ENCODE data around the gene TREM1.

Gene TREM1

DNA sequence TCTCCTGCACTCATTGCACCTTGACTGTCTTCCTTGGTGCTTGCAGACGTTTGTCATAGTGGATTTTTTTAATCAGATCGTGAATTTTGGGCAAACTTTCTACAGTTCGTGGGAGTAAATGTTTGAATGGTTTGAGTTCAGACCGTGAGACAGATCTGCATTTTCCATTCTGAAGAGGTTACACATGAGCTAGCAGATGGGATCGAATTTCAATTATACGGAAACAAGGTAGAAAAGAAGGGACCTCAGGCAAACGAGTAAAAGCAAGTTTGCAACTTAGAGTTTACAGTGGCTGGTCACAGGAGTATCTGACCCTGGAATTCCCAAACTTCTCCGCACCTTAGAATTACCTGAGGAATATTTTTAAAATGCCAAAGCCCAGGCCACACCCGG is 31.8 kb upstream of the TREM1 start:
- Histone ChIP-seq H3K27me3 (ENCODE audit: insufficient read depth, low read length) (0 out of 2 replicates have a peak, but pooled peaks cover 3% of the 10 kb centered on the region), H3K36me3 (ENCODE audit: insufficient read depth, low read length) (no peaks in the 10 kb centered on the region), H3K9me3 (ENCODE audit: low read length) (no peaks in the 10 kb centered on the region), H4K20me1 (ENCODE audit: insufficient read depth, low read length) (no peaks in the 10 kb centered on the region), H3F3A (ENCODE audit: insufficient read depth, low read length) (no peaks in the 10 kb centered on the region), H3K9me2 (ENCODE audit: low read depth, low read length) (no peaks in the 10 kb centered on the region), H3K4me1 (ENCODE audit: insufficient read depth, low read length, severe bottlenecking) (peaks cover 11% of the 10 kb centered on the region), H3K9ac (ENCODE audit: low read length) (no peak overlapping the region), H3K79me2 (ENCODE audit: insufficient read depth, low read length) (no peaks in the 10 kb centered on the region), H3K4me2 (ENCODE audit: low read length) (peak overlapping the region; percentile 72), H2AFZ (ENCODE audit: low read length) (no peak overlapping the region), H3K4me3 (ENCODE audit: low read depth, low read length, poor library complexity, severe bottlenecking) (peak overlapping the region; percentile 12), H3K27ac (ENCODE audit: low read depth, low read length, poor library complexity, severe bottlenecking) (no peak overlapping the region)
- no peak for TF ChIP-seq EZH2 (IDR thresholded peaks at IDR 0.05; ENCODE audit: borderline replicate concordance, low read length)
- TF ChIP-seq, protein P1, sequence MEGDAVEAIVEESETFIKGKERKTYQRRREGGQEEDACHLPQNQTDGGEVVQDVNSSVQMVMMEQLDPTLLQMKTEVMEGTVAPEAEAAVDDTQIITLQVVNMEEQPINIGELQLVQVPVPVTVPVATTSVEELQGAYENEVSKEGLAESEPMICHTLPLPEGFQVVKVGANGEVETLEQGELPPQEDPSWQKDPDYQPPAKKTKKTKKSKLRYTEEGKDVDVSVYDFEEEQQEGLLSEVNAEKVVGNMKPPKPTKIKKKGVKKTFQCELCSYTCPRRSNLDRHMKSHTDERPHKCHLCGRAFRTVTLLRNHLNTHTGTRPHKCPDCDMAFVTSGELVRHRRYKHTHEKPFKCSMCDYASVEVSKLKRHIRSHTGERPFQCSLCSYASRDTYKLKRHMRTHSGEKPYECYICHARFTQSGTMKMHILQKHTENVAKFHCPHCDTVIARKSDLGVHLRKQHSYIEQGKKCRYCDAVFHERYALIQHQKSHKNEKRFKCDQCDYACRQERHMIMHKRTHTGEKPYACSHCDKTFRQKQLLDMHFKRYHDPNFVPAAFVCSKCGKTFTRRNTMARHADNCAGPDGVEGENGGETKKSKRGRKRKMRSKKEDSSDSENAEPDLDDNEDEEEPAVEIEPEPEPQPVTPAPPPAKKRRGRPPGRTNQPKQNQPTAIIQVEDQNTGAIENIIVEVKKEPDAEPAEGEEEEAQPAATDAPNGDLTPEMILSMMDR (IDR thresholded peaks at IDR 0.05; ENCODE audit: low read length): no peak

DNA sequence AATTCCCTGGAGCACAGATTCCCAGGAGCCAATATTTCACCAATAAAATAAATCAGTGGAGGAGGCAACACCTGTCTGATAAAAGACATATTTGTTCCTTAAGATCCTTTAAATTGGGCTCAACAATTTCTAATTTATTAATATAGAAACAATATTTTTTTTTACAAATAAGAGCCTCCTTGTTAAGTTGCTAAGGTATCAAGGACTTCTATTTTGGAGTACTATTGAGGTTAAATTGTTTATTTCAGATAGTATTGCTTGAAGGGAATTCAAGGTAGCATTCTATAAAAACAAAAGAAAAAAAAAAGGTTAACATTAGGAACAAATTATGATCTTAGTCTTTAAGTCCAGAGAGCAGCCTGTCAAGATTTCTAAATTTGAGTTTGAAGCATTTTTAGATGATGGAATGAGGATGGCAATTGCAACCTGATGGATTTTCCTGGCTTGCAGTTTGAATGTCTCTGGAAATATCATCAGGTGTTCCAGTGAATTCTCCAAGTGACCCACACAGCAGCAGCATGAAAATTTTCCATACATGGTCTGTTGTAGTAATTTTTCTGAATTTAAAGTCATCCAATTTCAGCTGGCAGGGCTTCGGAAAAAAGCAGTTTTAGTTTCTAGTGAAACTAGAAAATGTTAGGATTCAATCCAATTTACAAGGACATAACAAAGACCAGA is 29.6 kb upstream of the TREM1 start:
- no peak for TF ChIP-seq EZH2 (IDR thresholded peaks at IDR 0.05; ENCODE audit: borderline replicate concordance, low read length)
- TF ChIP-seq, protein P1 (IDR thresholded peaks at IDR 0.05; ENCODE audit: low read length): no peak
- Histone ChIP-seq H3K4me2 (ENCODE audit: low read length) (no peak overlapping the region), H3K27ac (ENCODE audit: low read depth, low read length, poor library complexity, severe bottlenecking) (no peak overlapping the region), H3K4me1 (ENCODE audit: insufficient read depth, low read length, severe bottlenecking) (peaks cover 11% of the 10 kb centered on the region), H3F3A (ENCODE audit: insufficient read depth, low read length) (no peaks in the 10 kb centered on the region), H4K20me1 (ENCODE audit: insufficient read depth, low read length) (no peaks in the 10 kb centered on the region), H3K79me2 (ENCODE audit: insufficient read depth, low read length) (no peaks in the 10 kb centered on the region), H3K9me2 (ENCODE audit: low read depth, low read length) (no peaks in the 10 kb centered on the region), H3K27me3 (ENCODE audit: insufficient read depth, low read length) (0 out of 2 replicates have a peak, but pooled peaks cover 3% of the 10 kb centered on the region), H2AFZ (ENCODE audit: low read length) (no peak overlapping the region), H3K4me3 (ENCODE audit: low read depth, low read length, poor library complexity, severe bottlenecking) (no peak overlapping the region), H3K9ac (ENCODE audit: low read length) (no peak overlapping the region), H3K36me3 (ENCODE audit: insufficient read depth, low read length) (no peaks in the 10 kb centered on the region), H3K9me3 (ENCODE audit: low read length) (no peaks in the 10 kb centered on the region)

DNA sequence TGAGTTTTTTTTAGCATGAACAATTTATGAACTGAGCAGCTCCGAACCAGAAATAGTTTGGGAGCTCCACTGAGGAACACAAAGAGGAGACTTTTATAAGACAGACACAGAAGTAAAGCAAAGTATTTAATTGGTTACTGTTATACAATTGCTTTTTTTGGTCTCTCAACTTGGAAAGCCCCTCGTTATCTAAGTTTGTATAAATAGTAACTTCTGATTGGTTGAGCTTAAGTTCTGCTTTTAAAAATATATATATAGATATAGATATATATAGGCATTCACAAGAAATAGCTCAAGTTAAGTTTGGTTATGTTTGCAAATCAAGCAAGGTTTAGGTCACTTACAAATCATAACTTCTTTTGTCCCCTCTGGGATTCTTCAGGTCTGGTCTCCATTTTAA is 28.7 kb upstream of the TREM1 start:
- Histone ChIP-seq H3K27me3 (ENCODE audit: insufficient read depth, low read length) (0 out of 2 replicates have a peak, but pooled peaks cover 7% of the 10 kb centered on the region), H3K9ac (ENCODE audit: low read length) (no peak overlapping the region), H4K20me1 (ENCODE audit: insufficient read depth, low read length) (no peaks in the 10 kb centered on the region), H3K79me2 (ENCODE audit: insufficient read depth, low read length) (no peaks in the 10 kb centered on the region), H3K27ac (ENCODE audit: low read depth, low read length, poor library complexity, severe bottlenecking) (no peak overlapping the region), H3K9me3 (ENCODE audit: low read length) (no peaks in the 10 kb centered on the region), H3K36me3 (ENCODE audit: insufficient read depth, low read length) (no peaks in the 10 kb centered on the region), H3K4me1 (ENCODE audit: insufficient read depth, low read length, severe bottlenecking) (peaks cover 11% of the 10 kb centered on the region), H3K4me3 (ENCODE audit: low read depth, low read length, poor library complexity, severe bottlenecking) (no peak overlapping the region), H3K9me2 (ENCODE audit: low read depth, low read length) (no peaks in the 10 kb centered on the region), H3F3A (ENCODE audit: insufficient read depth, low read length) (no peaks in the 10 kb centered on the region), H2AFZ (ENCODE audit: low read length) (no peak overlapping the region), H3K4me2 (ENCODE audit: low read length) (no peak overlapping the region)
- TF ChIP-seq, protein P1 (IDR thresholded peaks at IDR 0.05; ENCODE audit: low read length): no peak
- no peak for TF ChIP-seq EZH2 (IDR thresholded peaks at IDR 0.05; ENCODE audit: borderline replicate concordance, low read length)

Measured in OCI-LY1 (cell line).